ENCODE data around the gene PDCD10.

DNA sequence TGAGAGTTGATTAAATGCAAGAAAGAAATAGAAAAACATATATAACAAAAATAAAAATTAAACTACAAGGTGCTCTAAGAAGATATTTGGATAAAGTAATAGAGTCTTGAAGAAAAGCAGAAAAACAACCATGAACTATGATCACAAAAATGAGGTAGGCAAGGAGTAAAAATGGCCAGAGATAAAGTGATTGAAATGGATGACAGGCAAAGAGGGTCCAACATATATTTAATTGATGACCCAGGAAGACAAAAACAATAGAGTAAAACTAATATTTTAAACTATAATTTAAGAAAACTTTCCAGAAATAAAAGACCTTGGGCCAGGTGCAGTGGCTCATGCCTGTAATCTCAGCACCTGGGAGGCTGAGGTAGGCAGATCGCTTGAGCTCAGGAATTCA lies 58.8 kb downstream of the PDCD10 start:
- TF ChIP-seq, protein P1, sequence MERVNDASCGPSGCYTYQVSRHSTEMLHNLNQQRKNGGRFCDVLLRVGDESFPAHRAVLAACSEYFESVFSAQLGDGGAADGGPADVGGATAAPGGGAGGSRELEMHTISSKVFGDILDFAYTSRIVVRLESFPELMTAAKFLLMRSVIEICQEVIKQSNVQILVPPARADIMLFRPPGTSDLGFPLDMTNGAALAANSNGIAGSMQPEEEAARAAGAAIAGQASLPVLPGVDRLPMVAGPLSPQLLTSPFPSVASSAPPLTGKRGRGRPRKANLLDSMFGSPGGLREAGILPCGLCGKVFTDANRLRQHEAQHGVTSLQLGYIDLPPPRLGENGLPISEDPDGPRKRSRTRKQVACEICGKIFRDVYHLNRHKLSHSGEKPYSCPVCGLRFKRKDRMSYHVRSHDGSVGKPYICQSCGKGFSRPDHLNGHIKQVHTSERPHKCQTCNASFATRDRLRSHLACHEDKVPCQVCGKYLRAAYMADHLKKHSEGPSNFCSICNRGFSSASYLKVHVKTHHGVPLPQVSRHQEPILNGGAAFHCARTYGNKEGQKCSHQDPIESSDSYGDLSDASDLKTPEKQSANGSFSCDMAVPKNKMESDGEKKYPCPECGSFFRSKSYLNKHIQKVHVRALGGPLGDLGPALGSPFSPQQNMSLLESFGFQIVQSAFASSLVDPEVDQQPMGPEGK (CRISPR knock-in tag; IDR thresholded peaks at IDR 0.05; ENCODE audit: borderline replicate concordance) = no peak
- no peak for TF ChIP-seq ZFP3 (CRISPR knock-in tag; IDR thresholded peaks at IDR 0.05)
- no peak for TF ChIP-seq ISL1 (CRISPR knock-in tag; IDR thresholded peaks at IDR 0.05)
- TF ChIP-seq ZNF70 (CRISPR knock-in tag; IDR thresholded peaks at IDR 0.05) = no peak
- no peak for TF ChIP-seq PPARA (CRISPR knock-in tag; IDR thresholded peaks at IDR 0.05; ENCODE audit: borderline replicate concordance)
- TF ChIP-seq, protein P2, sequence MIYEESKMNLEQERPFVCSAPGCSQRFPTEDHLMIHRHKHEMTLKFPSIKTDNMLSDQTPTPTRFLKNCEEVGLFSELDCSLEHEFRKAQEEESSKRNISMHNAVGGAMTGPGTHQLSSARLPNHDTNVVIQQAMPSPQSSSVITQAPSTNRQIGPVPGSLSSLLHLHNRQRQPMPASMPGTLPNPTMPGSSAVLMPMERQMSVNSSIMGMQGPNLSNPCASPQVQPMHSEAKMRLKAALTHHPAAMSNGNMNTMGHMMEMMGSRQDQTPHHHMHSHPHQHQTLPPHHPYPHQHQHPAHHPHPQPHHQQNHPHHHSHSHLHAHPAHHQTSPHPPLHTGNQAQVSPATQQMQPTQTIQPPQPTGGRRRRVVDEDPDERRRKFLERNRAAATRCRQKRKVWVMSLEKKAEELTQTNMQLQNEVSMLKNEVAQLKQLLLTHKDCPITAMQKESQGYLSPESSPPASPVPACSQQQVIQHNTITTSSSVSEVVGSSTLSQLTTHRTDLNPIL (CRISPR knock-in tag; IDR thresholded peaks at IDR 0.05; ENCODE audit: low read depth) = no peak
- TF ChIP-seq, protein P3, sequence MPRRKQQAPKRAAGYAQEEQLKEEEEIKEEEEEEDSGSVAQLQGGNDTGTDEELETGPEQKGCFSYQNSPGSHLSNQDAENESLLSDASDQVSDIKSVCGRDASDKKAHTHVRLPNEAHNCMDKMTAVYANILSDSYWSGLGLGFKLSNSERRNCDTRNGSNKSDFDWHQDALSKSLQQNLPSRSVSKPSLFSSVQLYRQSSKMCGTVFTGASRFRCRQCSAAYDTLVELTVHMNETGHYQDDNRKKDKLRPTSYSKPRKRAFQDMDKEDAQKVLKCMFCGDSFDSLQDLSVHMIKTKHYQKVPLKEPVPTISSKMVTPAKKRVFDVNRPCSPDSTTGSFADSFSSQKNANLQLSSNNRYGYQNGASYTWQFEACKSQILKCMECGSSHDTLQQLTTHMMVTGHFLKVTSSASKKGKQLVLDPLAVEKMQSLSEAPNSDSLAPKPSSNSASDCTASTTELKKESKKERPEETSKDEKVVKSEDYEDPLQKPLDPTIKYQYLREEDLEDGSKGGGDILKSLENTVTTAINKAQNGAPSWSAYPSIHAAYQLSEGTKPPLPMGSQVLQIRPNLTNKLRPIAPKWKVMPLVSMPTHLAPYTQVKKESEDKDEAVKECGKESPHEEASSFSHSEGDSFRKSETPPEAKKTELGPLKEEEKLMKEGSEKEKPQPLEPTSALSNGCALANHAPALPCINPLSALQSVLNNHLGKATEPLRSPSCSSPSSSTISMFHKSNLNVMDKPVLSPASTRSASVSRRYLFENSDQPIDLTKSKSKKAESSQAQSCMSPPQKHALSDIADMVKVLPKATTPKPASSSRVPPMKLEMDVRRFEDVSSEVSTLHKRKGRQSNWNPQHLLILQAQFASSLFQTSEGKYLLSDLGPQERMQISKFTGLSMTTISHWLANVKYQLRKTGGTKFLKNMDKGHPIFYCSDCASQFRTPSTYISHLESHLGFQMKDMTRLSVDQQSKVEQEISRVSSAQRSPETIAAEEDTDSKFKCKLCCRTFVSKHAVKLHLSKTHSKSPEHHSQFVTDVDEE (CRISPR knock-in tag; IDR thresholded peaks at IDR 0.05) = no peak
- no peak for TF ChIP-seq TOX (CRISPR knock-in tag; IDR thresholded peaks at IDR 0.05; ENCODE audit: borderline replicate concordance)
- TF ChIP-seq ESRRG (CRISPR knock-in tag; IDR thresholded peaks at IDR 0.05) = no peak
- TF ChIP-seq ZC3H10 (CRISPR knock-in tag; IDR thresholded peaks at IDR 0.05) = no peak
- no peak for TF ChIP-seq RARB (CRISPR knock-in tag; IDR thresholded peaks at IDR 0.05)

Data from SK-N-SH treated with all-trans-retinoic acid at 6 μM for 48 hours (cell line).